Osteoblast (primary cell): ENCODE results near the gene LRRC59. TPM values are rescaled to one million over a fixed set of nuclear protein-coding genes. Genes with fewer than 3 reads are reported as not detected.

Experiments
- DNase-seq: peaks from one replicate; pipeline ENCODE4 v3.0.0; 2011; ENCODE audit warnings: low spot score, mixed read lengths; ENCODE audit not compliant: insufficient read length; ENCODE audit errors: missing footprints
- H2AFZ ChIP-seq: 2 replicates; pipeline ENCODE4 v1.6.0; 2011; ENCODE audit warnings: mild to moderate bottlenecking, low read length
- H3K27ac ChIP-seq: 2 replicates; pipeline ENCODE4 v1.5.1; 2011; ENCODE audit warnings: mild to moderate bottlenecking, low read depth, low read length, moderate library complexity
- H3K27me3 ChIP-seq: 2 replicates; pipeline ENCODE4 v1.6.0; 2012; ENCODE audit warnings: mild to moderate bottlenecking, control low read depth, inconsistent platforms, low read length, moderate library complexity; ENCODE audit not compliant: insufficient read depth
- H3K36me3 ChIP-seq: 2 replicates; pipeline ENCODE4 v1.5.1; 2011; ENCODE audit warnings: mild to moderate bottlenecking, low read length, control low read depth, moderate library complexity; ENCODE audit not compliant: insufficient read depth
- H3K4me1 ChIP-seq: 2 replicates; pipeline ENCODE4 v1.5.1; 2011; ENCODE audit warnings: mild to moderate bottlenecking, low read length, control low read depth, moderate library complexity; ENCODE audit not compliant: insufficient read depth
- H3K4me2 ChIP-seq: 2 replicates; pipeline ENCODE4 v1.6.0; 2011; ENCODE audit warnings: mild to moderate bottlenecking, low read length; ENCODE audit not compliant: insufficient read depth
- H3K4me3 ChIP-seq: fragments of 200-600 bp; sonication (generic); 3 replicates; pipeline ENCODE4 v1.5.1; 2012; ENCODE audit warnings: mild to moderate bottlenecking, low read length, inconsistent platforms; ENCODE audit not compliant: insufficient read depth
- H3K79me2 ChIP-seq: 2 replicates; pipeline ENCODE4 v1.6.0; 2012; ENCODE audit warnings: mild to moderate bottlenecking, low read length, control low read depth, inconsistent platforms; ENCODE audit not compliant: insufficient read depth
- H3K9me3 ChIP-seq: 2 replicates; pipeline ENCODE4 v1.5.1; 2011; ENCODE audit warnings: low read depth, low read length, control low read depth
- H4K20me1 ChIP-seq: 2 replicates; pipeline ENCODE4 v1.6.0; 2012; ENCODE audit warnings: mild to moderate bottlenecking, low read length, control low read depth; ENCODE audit not compliant: insufficient read depth
- total RNA-seq: library from RNA; depleted of rRNA; stranded (reverse); fragments of >200 nt; gene quantifications from 2 replicates; pipeline ENCODE4 v1.2.3, GENCODE V29; 2012
- TF ChIP-seq, protein P1 (sequence below): IDR thresholded peaks from 2 replicates; pipeline ENCODE4 v1.5.1; 2011; ENCODE audit warnings: mild to moderate bottlenecking, low read depth, low read length, moderate library complexity; ENCODE audit errors: extremely low read depth

LRRC59 gene
- total RNA-seq, 1 donor, result 121 TPM

GRCh38 chr17:50393700-50394099 is 3.6 kb downstream of the LRRC59 start:
- Histone ChIP-seq H3K36me3 (peaks cover 65% of the 10 kb centered on the region), H4K20me1 (peaks cover 61% of the 10 kb centered on the region), H3K9me3 (no peaks in the 10 kb centered on the region), H3K79me2 (peaks cover 88% of the 10 kb centered on the region), H3K27ac (no peak overlapping the region), H3K27me3 (no peaks in the 10 kb centered on the region), H3K4me3 (no peak overlapping the region), H3K4me1 (peaks cover 21% of the 10 kb centered on the region), H3K4me2 (no peak overlapping the region), H2AFZ (no peak overlapping the region)
- DNase-seq, result no peak
- TF ChIP-seq, protein P1, sequence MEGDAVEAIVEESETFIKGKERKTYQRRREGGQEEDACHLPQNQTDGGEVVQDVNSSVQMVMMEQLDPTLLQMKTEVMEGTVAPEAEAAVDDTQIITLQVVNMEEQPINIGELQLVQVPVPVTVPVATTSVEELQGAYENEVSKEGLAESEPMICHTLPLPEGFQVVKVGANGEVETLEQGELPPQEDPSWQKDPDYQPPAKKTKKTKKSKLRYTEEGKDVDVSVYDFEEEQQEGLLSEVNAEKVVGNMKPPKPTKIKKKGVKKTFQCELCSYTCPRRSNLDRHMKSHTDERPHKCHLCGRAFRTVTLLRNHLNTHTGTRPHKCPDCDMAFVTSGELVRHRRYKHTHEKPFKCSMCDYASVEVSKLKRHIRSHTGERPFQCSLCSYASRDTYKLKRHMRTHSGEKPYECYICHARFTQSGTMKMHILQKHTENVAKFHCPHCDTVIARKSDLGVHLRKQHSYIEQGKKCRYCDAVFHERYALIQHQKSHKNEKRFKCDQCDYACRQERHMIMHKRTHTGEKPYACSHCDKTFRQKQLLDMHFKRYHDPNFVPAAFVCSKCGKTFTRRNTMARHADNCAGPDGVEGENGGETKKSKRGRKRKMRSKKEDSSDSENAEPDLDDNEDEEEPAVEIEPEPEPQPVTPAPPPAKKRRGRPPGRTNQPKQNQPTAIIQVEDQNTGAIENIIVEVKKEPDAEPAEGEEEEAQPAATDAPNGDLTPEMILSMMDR, result no peak

DNA sequence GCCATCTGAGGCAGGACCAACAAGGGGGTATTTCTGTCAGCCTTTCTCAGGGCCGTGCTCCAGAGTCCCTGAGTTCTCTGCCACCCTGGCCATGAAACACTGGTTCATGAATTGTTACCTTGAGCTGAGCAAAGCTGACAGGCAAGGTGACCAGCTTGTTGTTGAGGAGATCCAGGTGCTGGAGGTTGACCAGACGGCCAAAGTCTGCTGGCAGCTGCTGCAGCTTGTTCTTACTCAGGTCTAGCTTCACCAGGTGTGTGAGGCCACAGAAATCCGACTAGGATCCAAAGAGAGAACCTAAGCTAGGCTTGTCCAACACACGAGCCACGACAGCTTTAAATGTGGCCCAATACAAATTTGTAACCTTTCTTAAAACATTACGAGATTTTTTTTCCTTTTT is 4.7 kb downstream of the LRRC59 start:
- Histone ChIP-seq H3K4me3 (no peak overlapping the region), H3K4me1 (peaks cover 21% of the 10 kb centered on the region), H3K27ac (no peak overlapping the region), H3K27me3 (no peaks in the 10 kb centered on the region), H2AFZ (no peak overlapping the region), H3K9me3 (no peaks in the 10 kb centered on the region), H3K36me3 (peaks cover 76% of the 10 kb centered on the region), H3K79me2 (peaks cover 97% of the 10 kb centered on the region), H4K20me1 (peaks cover 71% of the 10 kb centered on the region), H3K4me2 (no peak overlapping the region)
- DNase-seq, result no peak
- TF ChIP-seq, protein P1, result no peak

DNA sequence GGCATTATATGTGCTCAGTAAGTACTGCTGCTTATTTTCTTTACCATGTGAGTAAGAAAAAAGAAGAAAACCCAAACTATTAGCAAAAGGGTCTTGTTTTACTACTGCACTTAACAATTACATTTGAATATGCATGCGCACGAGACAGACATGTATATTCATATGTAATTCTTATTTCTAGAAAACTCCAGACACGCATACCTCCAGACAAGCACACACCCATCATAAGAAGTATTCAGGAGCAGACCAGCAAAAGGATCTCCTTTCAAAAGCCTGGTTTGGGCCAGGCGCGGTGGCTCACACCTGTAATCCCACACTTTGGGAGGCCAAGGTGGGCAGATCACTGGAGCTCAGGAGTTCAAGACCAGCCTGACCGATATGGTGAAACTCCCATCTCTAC is 7.8 kb downstream of the LRRC59 start:
- Histone ChIP-seq H3K4me1 (peaks cover 7% of the 10 kb centered on the region), H2AFZ (no peak overlapping the region), H3K27ac (no peak overlapping the region), H3K79me2 (peaks cover 78% of the 10 kb centered on the region), H3K4me3 (no peak overlapping the region), H3K27me3 (no peaks in the 10 kb centered on the region), H3K9me3 (no peaks in the 10 kb centered on the region), H3K4me2 (no peak overlapping the region), H4K20me1 (peaks cover 70% of the 10 kb centered on the region), H3K36me3 (peaks cover 100% of the 10 kb centered on the region)
- TF ChIP-seq, protein P1, result no peak
- DNase-seq, result no peak

DNA sequence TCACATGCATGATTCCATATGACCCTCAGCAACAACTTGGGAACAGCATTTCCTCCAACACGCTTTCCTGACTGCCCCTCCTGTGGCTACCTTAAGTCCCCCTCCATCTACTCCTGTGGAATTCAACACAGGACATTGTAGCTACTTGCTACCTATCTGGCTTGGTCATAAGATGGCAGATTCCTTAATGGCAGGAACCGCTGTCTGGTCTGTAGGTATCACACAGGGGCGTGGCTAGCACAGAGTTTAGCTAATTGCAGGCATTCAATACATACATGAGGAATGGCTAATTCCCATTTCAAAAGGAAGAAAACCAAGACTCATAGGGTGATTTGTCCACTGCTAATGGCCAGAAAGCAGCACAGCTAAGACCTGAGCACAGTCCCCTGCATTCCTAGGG is 8.6 kb downstream of the LRRC59 start:
- Histone ChIP-seq H3K36me3 (peaks cover 100% of the 10 kb centered on the region), H3K79me2 (peaks cover 70% of the 10 kb centered on the region), H3K27ac (no peak overlapping the region), H2AFZ (no peak overlapping the region), H3K4me2 (no peak overlapping the region), H4K20me1 (peaks cover 67% of the 10 kb centered on the region), H3K4me3 (no peak overlapping the region), H3K4me1 (no peaks in the 10 kb centered on the region), H3K9me3 (no peaks in the 10 kb centered on the region), H3K27me3 (no peaks in the 10 kb centered on the region)
- no peak for DNase-seq
- TF ChIP-seq, protein P1, result no peak
